SU-DHL-6 (cell line): ENCODE results near the gene IFT122.

Source experiments
- H2AFZ ChIP-seq: fragments of 200-600 bp; sonication (generic); 2 replicates; pipeline ENCODE4 v1.6.1; 2014; ENCODE audit warnings: low read depth, mild to moderate bottlenecking, moderate library complexity, mixed read lengths, antibody characterized with exemption, low read length; ENCODE audit not compliant: severe bottlenecking
- H3F3A ChIP-seq: fragments of 200-600 bp; shearing (Covaris generic); 2 replicates; pipeline ENCODE4 v1.6.0; 2016; ENCODE audit warnings: antibody characterized with exemption, mild to moderate bottlenecking; ENCODE audit not compliant: insufficient read depth
- H3K27ac ChIP-seq: fragments of 200-600 bp; sonication (generic); 2 replicates; pipeline ENCODE4 v1.5.1; 2016; ENCODE audit warnings: low read depth, mild to moderate bottlenecking, low read length, moderate library complexity, mixed read lengths
- H3K27me3 ChIP-seq: fragments of 200-600 bp; sonication (generic), shearing (Covaris generic); 2 replicates; pipeline ENCODE4 v1.6.0; 2014; ENCODE audit warnings: mild to moderate bottlenecking, low read length
- H3K36me3 ChIP-seq: fragments of 200-600 bp; sonication (generic); 2 replicates; pipeline ENCODE4 v1.6.1; 2014; ENCODE audit warnings: mild to moderate bottlenecking, low read length, mixed read lengths
- H3K4me2 ChIP-seq: fragments of 300-600, 200-600 bp; shearing (Covaris generic), sonication (generic); 2 replicates; pipeline ENCODE4 v1.6.0; 2014; ENCODE audit warnings: low read length, low read depth, mild to moderate bottlenecking; ENCODE audit not compliant: poor library complexity, severe bottlenecking
- H3K4me3 ChIP-seq: fragments of 200-600 bp; sonication (generic); 2 replicates; pipeline ENCODE4 v1.5.1; 2014; ENCODE audit warnings: antibody characterized with exemption, low read length, mild to moderate bottlenecking, mixed read lengths; ENCODE audit not compliant: insufficient read depth, poor library complexity, severe bottlenecking
- H3K79me2 ChIP-seq: fragments of 200-600 bp; sonication (generic); 2 replicates; pipeline ENCODE4 v1.6.1; 2014; ENCODE audit warnings: mild to moderate bottlenecking, low read length, moderate library complexity; ENCODE audit not compliant: insufficient read depth
- H3K9ac ChIP-seq: fragments of 200-600 bp; sonication (generic); 2 replicates; pipeline ENCODE4 v1.7.0; 2014; ENCODE audit warnings: mild to moderate bottlenecking, low read length
- H3K9me2 ChIP-seq: fragments of 200-600 bp; sonication (generic); replicated peaks from 2 replicates; pipeline ENCODE4 v1.6.1; 2014; ENCODE audit warnings: low read length; ENCODE audit not compliant: insufficient read depth
- H3K9me3 ChIP-seq: fragments of 200-600 bp; sonication (generic); 2 replicates; pipeline ENCODE4 v1.6.1; 2014; ENCODE audit warnings: low read length, mixed read lengths; ENCODE audit not compliant: insufficient read depth
- H4K20me1 ChIP-seq: fragments of 200-600 bp; sonication (generic); 2 replicates; pipeline ENCODE4 v1.6.1; 2014; ENCODE audit warnings: low read depth, mild to moderate bottlenecking, antibody characterized with exemption, low read length, moderate library complexity, mixed read lengths
- CTCF ChIP-seq: fragments of 200-600 bp; sonication (generic); IDR thresholded peaks from one replicate; pipeline ENCODE4 v1.5.1; 2017; ENCODE audit warnings: antibody characterized with exemption, mild to moderate bottlenecking, low read length, moderate library complexity; ENCODE audit not compliant: insufficient read depth, poor library complexity, severe bottlenecking
- EZH2phosphoT487 ChIP-seq: fragments of 200-600 bp; sonication (generic), shearing (Covaris generic); conservative IDR thresholded peaks from 2 replicates; pipeline ENCODE4 v1.6.1; 2018; ENCODE audit warnings: mild to moderate bottlenecking, antibody characterized with exemption, low read length, moderate library complexity, mixed read lengths

Gene IFT122

GRCh38 chr3:129421988-129422745 is 17.9 kb upstream of the IFT122 start:
- Histone ChIP-seq H3K27ac (no peak overlapping the region), H3K27me3 (no peaks in the 10 kb centered on the region), H3K36me3 (no peaks in the 10 kb centered on the region), H4K20me1 (no peaks in the 10 kb centered on the region), H2AFZ (no peak overlapping the region), H3K79me2 (no peaks in the 10 kb centered on the region), H3K9me2 (no peaks in the 10 kb centered on the region), H3F3A (no peaks in the 10 kb centered on the region), H3K4me2 (no peak overlapping the region), H3K9me3 (no peaks in the 10 kb centered on the region; the same call in 1 of the 2 replicates), H3K9ac (no peak overlapping the region), H3K4me3 (no peak overlapping the region)
- no peak for TF ChIP-seq EZH2phosphoT487
- no peak for TF ChIP-seq CTCF

GRCh38 chr3:129422897-129423296 is 17.1 kb upstream of the IFT122 start:
- Histone ChIP-seq H3K9me3 (no peaks in the 10 kb centered on the region; the same call in 1 of the 2 replicates), H3K9ac (no peak overlapping the region), H3K4me3 (no peak overlapping the region), H3K27me3 (no peaks in the 10 kb centered on the region), H3K79me2 (no peaks in the 10 kb centered on the region), H4K20me1 (no peaks in the 10 kb centered on the region), H3K36me3 (no peaks in the 10 kb centered on the region), H2AFZ (no peak overlapping the region), H3K4me2 (no peak overlapping the region), H3K27ac (no peak overlapping the region), H3F3A (no peaks in the 10 kb centered on the region), H3K9me2 (no peaks in the 10 kb centered on the region)
- TF ChIP-seq EZH2phosphoT487 (no peak), CTCF (no peak)

- H3K36me3 ChIP-seq = no peaks in the 10 kb centered on the region
- no peak overlapping the region for H3K27ac ChIP-seq
- no peak overlapping the region for H3K4me2 ChIP-seq
- no peak for TF ChIP-seq CTCF
- TF ChIP-seq EZH2phosphoT487 = no peak
- peak overlapping the region; percentile 2 for H2AFZ ChIP-seq
- H3K79me2 ChIP-seq = no peaks in the 10 kb centered on the region
- H3K27me3 ChIP-seq = no peaks in the 10 kb centered on the region
- H3K9me3 ChIP-seq = no peaks in the 10 kb centered on the region; the same call in 1 of the 2 replicates
- no peak overlapping the region for H3K9ac ChIP-seq
- H3K9me2 ChIP-seq = no peaks in the 10 kb centered on the region
- no peak overlapping the region for H3K4me3 ChIP-seq
- no peaks in the 10 kb centered on the region for H4K20me1 ChIP-seq
- H3F3A ChIP-seq = peaks cover 4% of the 10 kb centered on the region
Observed at GRCh38 chr3:129424185-129424841, 15.7 kb upstream of the IFT122 start.
